Smooth muscle cell (in vitro differentiated cells): Measurements from ENCODE around the gene NOXA1. TPM values are rescaled to one million over a fixed set of nuclear protein-coding genes. Genes with fewer than 3 reads are reported as not detected.

Source experiments
- DNase-seq: peaks from one replicate; lab custom pipeline; 2025; ENCODE audit not compliant: unreplicated experiment; lab: John Stamatoyannopoulos, UW
- H2AFZ ChIP-seq: fragments of 200-600 bp; sonication (generic); 2 replicates; pipeline ENCODE4 v1.6.0; 2016; ENCODE audit warnings: antibody characterized with exemption, low read depth, mild to moderate bottlenecking
- H3F3A ChIP-seq: fragments of 200-600 bp; sonication (generic); 2 replicates; pipeline ENCODE4 v1.6.0; 2017; ENCODE audit warnings: antibody characterized with exemption, low read depth
- H3K27ac ChIP-seq: fragments of 200-600 bp; sonication (generic); 2 replicates; pipeline ENCODE4 v1.5.1; 2016; ENCODE audit warnings: low read depth, mild to moderate bottlenecking
- H3K27me3 ChIP-seq: fragments of 200-600 bp; sonication (generic); 2 replicates; pipeline ENCODE4 v1.6.1; 2016; ENCODE audit warnings: low read depth, mild to moderate bottlenecking
- H3K36me3 ChIP-seq: fragments of 200-600 bp; sonication (generic); 2 replicates; pipeline ENCODE4 v1.5.1; 2016; ENCODE audit warnings: low read depth
- H3K4me1 ChIP-seq: fragments of 200-600 bp; sonication (generic); 2 replicates; pipeline ENCODE4 v1.5.1; 2016; ENCODE audit warnings: low read depth
- H3K4me2 ChIP-seq: fragments of 200-600 bp; sonication (generic); 2 replicates; pipeline ENCODE4 v1.6.0; 2016; ENCODE audit warnings: mild to moderate bottlenecking
- H3K4me3 ChIP-seq: fragments of 200-600 bp; sonication (generic); 2 replicates; pipeline ENCODE4 v1.5.1; 2016; ENCODE audit warnings: mild to moderate bottlenecking
- H3K79me2 ChIP-seq: fragments of 200-600 bp; sonication (generic); 2 replicates; pipeline ENCODE4 v1.6.0; 2016; ENCODE audit warnings: low read depth, mild to moderate bottlenecking
- H3K9ac ChIP-seq: fragments of 200-600 bp; sonication (generic); 2 replicates; pipeline ENCODE4 v1.6.0; 2016; ENCODE audit warnings: low read depth
- H3K9me3 ChIP-seq: fragments of 200-600 bp; sonication (generic); replicated peaks from 2 replicates; pipeline ENCODE4 v1.5.1; 2016; ENCODE audit warnings: low read depth
- H4K20me1 ChIP-seq: fragments of 200-600 bp; sonication (generic); 2 replicates; pipeline ENCODE4 v1.6.0; 2016; ENCODE audit warnings: low read depth
- WGBS: methylation state at CpG from one replicate; pipeline ENCODE4 v1.1.7; 2016; ENCODE audit warnings: low lambda C conversion rate; 5-methylcytosine and 5-hydroxymethylcytosine counted together
- polyA plus RNA-seq: library from polyadenylated mRNA; unstranded; fragments of >200 nt; fragmentation: Nextera tagmentation; extraction: Ambion mirVana; gene quantifications from 2 replicates; pipeline ENCODE4 v1.2.1, GENCODE V29; 2016
- total RNA-seq: library from RNA; depleted of rRNA; stranded (reverse); fragments of >200 nt; gene quantifications from 2 replicates; pipeline ENCODE4 v1.2.3, GENCODE V29; 2014
- TF ChIP-seq, protein P1 (sequence below): fragments of 200-600 bp; sonication (generic); IDR thresholded peaks from 2 replicates; pipeline ENCODE4 v1.5.1; 2017; ENCODE audit warnings: borderline replicate concordance, mild to moderate bottlenecking, antibody characterized with exemption; ENCODE audit not compliant: insufficient read depth, poor library complexity, severe bottlenecking

NOXA1 gene
- total and polyA plus RNA-seq, 2 experiments from 2014 or later = 0.09 to 0.81 TPM

GRCh38 chr9:137429546-137429890 lies 6.3 kb downstream of the NOXA1 start:
- no peak overlapping the region for H3K9ac ChIP-seq
- H3F3A ChIP-seq = no peaks in the 10 kb centered on the region
- H4K20me1 ChIP-seq = no peaks in the 10 kb centered on the region
- no peaks in the 10 kb centered on the region for H3K79me2 ChIP-seq
- no peaks in the 10 kb centered on the region for H3K4me1 ChIP-seq
- no peak overlapping the region for H3K27ac ChIP-seq
- H3K27me3 ChIP-seq = no peaks in the 10 kb centered on the region
- no peak overlapping the region for H3K4me3 ChIP-seq
- no peak overlapping the region for H2AFZ ChIP-seq
- no peaks in the 10 kb centered on the region for H3K36me3 ChIP-seq
- DNase-seq = no peak
- no peak overlapping the region for H3K4me2 ChIP-seq
- 94% methylated on average over 13 of the region's 14 CpGs for WGBS
- no peaks in the 10 kb centered on the region for H3K9me3 ChIP-seq
- TF ChIP-seq, protein P1, sequence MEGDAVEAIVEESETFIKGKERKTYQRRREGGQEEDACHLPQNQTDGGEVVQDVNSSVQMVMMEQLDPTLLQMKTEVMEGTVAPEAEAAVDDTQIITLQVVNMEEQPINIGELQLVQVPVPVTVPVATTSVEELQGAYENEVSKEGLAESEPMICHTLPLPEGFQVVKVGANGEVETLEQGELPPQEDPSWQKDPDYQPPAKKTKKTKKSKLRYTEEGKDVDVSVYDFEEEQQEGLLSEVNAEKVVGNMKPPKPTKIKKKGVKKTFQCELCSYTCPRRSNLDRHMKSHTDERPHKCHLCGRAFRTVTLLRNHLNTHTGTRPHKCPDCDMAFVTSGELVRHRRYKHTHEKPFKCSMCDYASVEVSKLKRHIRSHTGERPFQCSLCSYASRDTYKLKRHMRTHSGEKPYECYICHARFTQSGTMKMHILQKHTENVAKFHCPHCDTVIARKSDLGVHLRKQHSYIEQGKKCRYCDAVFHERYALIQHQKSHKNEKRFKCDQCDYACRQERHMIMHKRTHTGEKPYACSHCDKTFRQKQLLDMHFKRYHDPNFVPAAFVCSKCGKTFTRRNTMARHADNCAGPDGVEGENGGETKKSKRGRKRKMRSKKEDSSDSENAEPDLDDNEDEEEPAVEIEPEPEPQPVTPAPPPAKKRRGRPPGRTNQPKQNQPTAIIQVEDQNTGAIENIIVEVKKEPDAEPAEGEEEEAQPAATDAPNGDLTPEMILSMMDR = no peak

GRCh38 chr9:137429974-137430722 lies 7.0 kb downstream of the NOXA1 start:
- H3F3A ChIP-seq = no peaks in the 10 kb centered on the region
- no peaks in the 10 kb centered on the region for H3K4me1 ChIP-seq
- no peak overlapping the region for H3K4me3 ChIP-seq
- no peaks in the 10 kb centered on the region for H3K79me2 ChIP-seq
- no peak overlapping the region for H3K27ac ChIP-seq
- no peak for DNase-seq
- H2AFZ ChIP-seq = no peak overlapping the region
- no peak overlapping the region for H3K9ac ChIP-seq
- H3K36me3 ChIP-seq = no peaks in the 10 kb centered on the region
- H3K27me3 ChIP-seq = no peaks in the 10 kb centered on the region
- no peaks in the 10 kb centered on the region for H4K20me1 ChIP-seq
- no peaks in the 10 kb centered on the region for H3K9me3 ChIP-seq
- H3K4me2 ChIP-seq = no peak overlapping the region
- 82% methylated on average over 33 of the region's 34 CpGs for WGBS
- TF ChIP-seq, protein P1 = no peak

- Histone ChIP-seq H3K9ac (no peak overlapping the region), H3K36me3 (no peaks in the 10 kb centered on the region), H3K4me2 (no peak overlapping the region), H2AFZ (no peak overlapping the region), H3K79me2 (no peaks in the 10 kb centered on the region), H4K20me1 (no peaks in the 10 kb centered on the region), H3K27me3 (no peaks in the 10 kb centered on the region), H3K27ac (no peak overlapping the region), H3F3A (no peaks in the 10 kb centered on the region), H3K4me1 (no peaks in the 10 kb centered on the region), H3K4me3 (no peak overlapping the region), H3K9me3 (no peaks in the 10 kb centered on the region)
- TF ChIP-seq, protein P1 = no peak
- 90% methylated on average over 25 of the region's 27 CpGs for WGBS
- DNase-seq = no peak
These were observed 7.7 kb downstream of the NOXA1 start for GRCh38 chr9:137430723-137431415.
